T-helper 2 cell treated with Interferon-gamma antibody and Interleukin-4, amounts not matched to agents 5 μg/mL and 100 μg/mL, for 36 hours (primary cell): Measurements from ENCODE around the gene CALR3.
"Not testable (repeated sequence)": the region's sequence is repeated elsewhere in the genome, so short reads cannot be mapped to it uniquely, and the experiment has no call there.

ENCODE experiments used
- DNase-seq: peaks from one replicate; pipeline ENCODE4 v3.0.0; 2021; ENCODE audit warnings: low spot score
- H3K27ac Mint-ChIP-seq: one replicate; pipeline ENCODE4 v1.8.0; 2021; ENCODE audit warnings: mild to moderate bottlenecking, mixed read lengths
- H3K27me3 Mint-ChIP-seq: one replicate; pipeline ENCODE4 v1.8.0; 2021; ENCODE audit warnings: low read depth, mixed read lengths
- H3K36me3 Mint-ChIP-seq: one replicate; pipeline ENCODE4 v1.8.0; 2021; ENCODE audit warnings: low read depth, mixed read lengths
- H3K4me1 Mint-ChIP-seq: one replicate; pipeline ENCODE4 v1.8.0; 2021; ENCODE audit warnings: low read depth, mixed read lengths
- H3K4me3 Mint-ChIP-seq: one replicate; pipeline ENCODE4 v1.8.0; 2022; ENCODE audit warnings: mild to moderate bottlenecking, moderate library complexity, mixed read lengths
- H3K9me3 Mint-ChIP-seq: one replicate; pipeline ENCODE4 v1.8.0; 2021; ENCODE audit warnings: mixed read lengths

Gene CALR3, protein sequence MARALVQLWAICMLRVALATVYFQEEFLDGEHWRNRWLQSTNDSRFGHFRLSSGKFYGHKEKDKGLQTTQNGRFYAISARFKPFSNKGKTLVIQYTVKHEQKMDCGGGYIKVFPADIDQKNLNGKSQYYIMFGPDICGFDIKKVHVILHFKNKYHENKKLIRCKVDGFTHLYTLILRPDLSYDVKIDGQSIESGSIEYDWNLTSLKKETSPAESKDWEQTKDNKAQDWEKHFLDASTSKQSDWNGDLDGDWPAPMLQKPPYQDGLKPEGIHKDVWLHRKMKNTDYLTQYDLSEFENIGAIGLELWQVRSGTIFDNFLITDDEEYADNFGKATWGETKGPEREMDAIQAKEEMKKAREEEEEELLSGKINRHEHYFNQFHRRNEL

DNA sequence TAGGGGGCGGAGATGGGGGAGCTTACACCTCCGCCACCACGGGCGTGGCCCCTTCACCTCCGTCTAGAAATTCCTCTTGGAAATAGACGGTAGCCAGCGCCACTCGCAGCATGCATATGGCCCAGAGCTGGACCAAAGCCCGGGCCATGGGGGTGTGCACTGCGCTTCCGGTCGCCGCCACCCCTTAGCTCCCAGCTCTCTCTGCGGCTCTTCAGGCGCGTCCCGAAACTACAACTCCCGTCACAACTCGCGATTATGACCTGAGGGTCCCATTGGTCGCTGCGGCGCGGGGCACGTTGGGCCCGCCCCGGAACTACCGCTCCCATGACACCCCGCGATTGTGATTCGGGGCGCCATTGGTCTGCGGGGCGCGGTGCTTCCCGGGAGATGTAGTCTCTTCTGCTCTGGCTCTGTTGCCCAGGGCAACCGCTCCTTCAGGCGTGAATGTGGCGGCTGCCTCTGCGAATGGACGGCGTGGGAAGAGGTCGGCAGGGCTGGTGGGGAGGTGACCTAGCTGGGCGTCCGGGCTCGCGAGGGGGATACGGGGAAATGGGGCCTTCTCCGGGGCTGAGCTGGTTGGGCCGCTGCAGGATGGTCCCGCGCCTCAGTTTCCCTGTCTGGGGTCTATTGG lies at the start of gene CALR3, which contains the start of gene C19orf44:
CALR3 (minus strand) TSS at position 186 of the 631 bp plus-strand sequence; CDS start at position 148, 38 bp downstream.
C19orf44 (plus strand) TSS at position 413 of the 631 bp plus-strand sequence. CDS start 4,399 bp downstream, outside the sequence.
- Mint-ChIP-seq H3K27me3 (no peaks in the 10 kb centered on the region), H3K4me3 (peak within 1 kb of the TSS; percentile 98), H3K27ac (peak within 1 kb of the TSS; percentile 84), H3K9me3 (no peaks in the 10 kb centered on the region), H3K4me1 (peaks cover 11% of the 10 kb centered on the region), H3K36me3 (peaks cover 6% of the 10 kb centered on the region)
- DNase-seq, result peak; percentile 99

DNA sequence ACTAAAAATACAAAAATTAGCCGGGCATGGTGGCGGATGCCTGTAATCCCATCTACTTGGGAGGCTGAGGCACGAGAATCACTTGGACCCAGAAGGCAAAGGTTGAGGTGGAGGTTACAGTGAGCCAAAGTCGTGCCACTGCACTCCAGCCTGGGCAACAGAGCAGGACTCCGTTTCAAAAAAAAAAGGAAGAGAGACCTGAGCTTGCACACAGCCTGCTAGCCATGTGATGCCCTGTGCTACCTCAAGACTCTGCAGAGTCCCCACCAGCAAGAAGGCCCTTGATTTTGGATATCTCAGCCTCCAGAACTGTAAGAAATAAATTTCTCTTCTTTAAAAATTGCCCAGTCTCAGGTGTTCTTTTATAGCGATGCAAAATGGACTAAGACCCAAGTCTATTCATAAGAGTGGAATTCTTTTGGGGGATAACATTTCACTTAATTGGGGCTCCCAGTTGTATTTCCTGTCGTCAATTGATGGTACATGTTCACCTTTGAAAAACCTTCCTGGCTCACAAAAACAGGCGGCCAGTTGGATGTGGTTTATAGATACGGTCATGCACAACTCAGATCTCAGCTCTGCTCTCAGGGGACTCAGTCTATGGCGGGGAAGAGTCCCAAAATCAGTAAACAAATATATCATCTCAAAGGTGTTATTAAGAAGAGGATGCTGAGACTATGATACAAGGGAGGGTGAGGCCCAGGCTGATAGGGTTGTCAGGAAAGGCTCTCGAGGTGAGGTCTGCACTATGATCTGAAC lies 48.7 kb upstream of the CALR3 start:
- no peaks in the 10 kb centered on the region for H3K9me3 Mint-ChIP-seq
- no peaks in the 10 kb centered on the region for H3K27me3 Mint-ChIP-seq
- peaks cover 23% of the 10 kb centered on the region for H3K36me3 Mint-ChIP-seq
- peak overlapping the region; percentile 22 for H3K4me3 Mint-ChIP-seq
- H3K4me1 Mint-ChIP-seq, result peaks cover 26% of the 10 kb centered on the region
- peak overlapping the region; percentile 57 for H3K27ac Mint-ChIP-seq
- DNase-seq, result no peak

DNA sequence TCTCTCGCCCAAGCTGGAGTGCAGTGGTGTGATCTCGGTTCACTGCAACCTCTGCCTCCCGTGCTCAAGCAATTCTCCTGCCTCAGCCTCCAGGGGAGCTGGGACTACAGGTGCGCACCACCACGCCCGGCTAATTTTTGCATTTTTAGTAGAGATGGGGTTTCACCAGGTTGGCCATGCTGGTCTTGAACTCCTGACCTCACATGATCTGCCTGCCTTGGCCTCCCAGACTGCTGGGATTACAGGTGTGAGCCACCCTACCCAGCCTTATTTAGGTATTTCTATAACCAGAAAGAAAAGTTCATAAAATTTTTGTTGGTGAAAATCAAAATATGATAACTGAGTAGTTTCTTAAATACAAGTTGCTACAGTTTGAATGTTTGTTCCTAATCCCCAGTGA lies 47.8 kb upstream of the CALR3 start:
- peaks cover 30% of the 10 kb centered on the region for H3K4me1 Mint-ChIP-seq
- H3K4me3 Mint-ChIP-seq, result peak overlapping the region; percentile 96
- not testable (repeated sequence) for H3K9me3 Mint-ChIP-seq, DNase-seq, H3K27me3 Mint-ChIP-seq
- H3K27ac Mint-ChIP-seq, result peak overlapping the region; percentile 94
- peaks cover 26% of the 10 kb centered on the region for H3K36me3 Mint-ChIP-seq

DNA sequence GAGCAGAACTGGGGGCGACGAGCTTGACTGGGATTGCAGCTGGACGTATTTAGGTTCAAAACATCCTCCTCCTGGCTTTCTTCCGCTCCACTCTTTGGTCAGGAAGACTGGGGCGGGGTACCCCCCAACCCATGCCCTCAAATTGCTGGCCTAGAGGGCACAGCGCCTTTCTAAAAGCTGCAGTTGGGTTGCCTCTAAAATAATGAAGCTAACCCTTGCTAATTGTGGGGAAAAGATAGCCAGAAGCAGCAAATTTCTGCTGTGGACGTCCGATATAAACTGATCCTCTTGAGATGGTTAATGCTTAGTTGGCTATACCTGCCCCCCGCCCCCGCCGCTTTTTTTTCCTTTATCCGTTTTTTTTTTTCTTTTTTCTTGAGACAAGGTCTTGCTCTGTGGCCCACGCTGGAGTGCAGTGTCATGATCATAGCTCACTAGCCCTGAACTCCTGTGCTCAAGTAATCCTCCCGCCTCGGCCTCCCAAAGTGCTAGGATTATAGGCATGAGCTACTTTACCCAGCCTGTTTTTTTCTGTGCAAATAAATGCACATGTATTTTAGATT lies 47.0 kb upstream of the CALR3 start:
- Mint-ChIP-seq H3K27ac (peak overlapping the region; percentile 94), H3K36me3 (peaks cover 34% of the 10 kb centered on the region), H3K4me1 (peaks cover 35% of the 10 kb centered on the region), H3K27me3 (no peaks in the 10 kb centered on the region), H3K4me3 (peak overlapping the region; percentile 96), H3K9me3 (no peaks in the 10 kb centered on the region)
- no peak for DNase-seq

DNA sequence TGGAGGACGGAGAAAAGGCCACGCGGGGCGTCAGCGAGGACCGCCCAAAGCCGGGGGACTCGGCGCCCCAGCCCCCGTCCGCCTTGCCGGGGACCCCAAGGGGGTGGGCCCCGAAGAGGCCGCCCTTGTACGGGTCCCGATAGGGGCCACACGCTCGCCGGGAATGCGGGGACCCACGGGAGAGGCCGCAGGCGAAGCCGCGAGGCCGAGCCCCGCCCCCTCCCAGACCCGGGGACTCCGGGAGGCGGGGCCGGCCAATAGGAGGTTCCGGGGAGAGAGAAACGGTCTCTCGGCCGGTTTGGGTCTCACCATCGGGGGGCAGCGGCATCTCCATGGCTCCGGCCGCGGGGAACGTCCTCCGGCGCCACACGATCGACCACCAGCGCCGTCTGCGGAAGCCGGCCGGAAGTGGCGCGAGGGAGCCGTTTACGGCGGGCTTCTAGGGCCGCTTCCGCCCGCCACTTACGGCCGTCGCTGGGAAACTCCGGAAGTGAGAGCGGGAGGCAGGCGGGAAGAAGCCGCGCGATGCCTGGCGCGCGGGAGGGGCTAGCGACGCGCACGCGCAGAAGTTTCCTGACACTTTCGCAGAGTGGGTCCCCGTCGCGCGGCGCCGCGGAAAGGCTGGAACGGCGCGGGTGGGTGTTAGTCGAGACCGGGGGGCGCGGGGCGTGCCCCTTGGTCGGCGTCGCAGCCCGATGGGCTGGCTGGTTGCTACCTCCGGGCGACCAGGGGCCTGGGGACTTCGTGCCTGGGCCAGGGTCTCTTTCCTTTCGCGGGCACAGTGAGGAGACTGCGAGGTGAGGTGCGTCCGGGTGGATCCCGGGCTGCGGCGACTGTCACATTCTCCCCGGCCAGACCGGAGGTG lies 46.3 kb upstream of the CALR3 start, which contains the start of gene CHERP:
CHERP (minus strand) TSS at position 393 of the 865 bp plus-strand sequence; CDS start at position 334, 59 bp downstream.
- no peaks in the 10 kb centered on the region for H3K27me3 Mint-ChIP-seq
- peak; percentile 94 for DNase-seq
- peaks cover 37% of the 10 kb centered on the region for H3K4me1 Mint-ChIP-seq
- no peaks in the 10 kb centered on the region for H3K9me3 Mint-ChIP-seq
- H3K36me3 Mint-ChIP-seq, result peaks cover 41% of the 10 kb centered on the region
- peak within 1 kb of the TSS; percentile 94 for H3K27ac Mint-ChIP-seq
- peak within 1 kb of the TSS; percentile 96 for H3K4me3 Mint-ChIP-seq

DNA sequence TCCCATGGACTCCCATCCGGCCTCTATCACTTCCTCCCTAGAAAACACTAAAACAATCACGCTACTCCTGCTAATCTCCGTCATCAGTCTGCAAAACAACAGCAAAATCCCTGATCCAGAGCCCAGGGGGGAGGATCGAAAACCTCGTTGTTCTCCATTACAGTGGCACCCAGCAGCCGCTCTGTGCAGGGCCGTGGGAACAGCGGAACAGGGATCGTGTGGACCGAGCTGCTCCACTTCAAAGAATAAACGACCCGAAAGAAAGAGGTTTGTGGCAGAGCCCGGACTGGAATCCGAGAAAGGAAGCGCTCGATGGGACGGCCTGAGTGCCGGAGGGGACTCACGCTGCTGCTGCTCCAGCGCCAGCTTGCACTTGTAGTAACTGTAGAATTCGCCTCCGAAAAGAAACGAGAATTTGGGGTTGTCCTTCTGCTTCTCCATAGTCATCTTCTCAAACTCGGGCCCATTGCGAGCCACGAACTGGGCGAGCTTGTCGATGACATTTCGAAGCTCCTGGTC lies 45.6 kb upstream of the CALR3 start:
- H3K4me1 Mint-ChIP-seq, result peaks cover 39% of the 10 kb centered on the region

DNA sequence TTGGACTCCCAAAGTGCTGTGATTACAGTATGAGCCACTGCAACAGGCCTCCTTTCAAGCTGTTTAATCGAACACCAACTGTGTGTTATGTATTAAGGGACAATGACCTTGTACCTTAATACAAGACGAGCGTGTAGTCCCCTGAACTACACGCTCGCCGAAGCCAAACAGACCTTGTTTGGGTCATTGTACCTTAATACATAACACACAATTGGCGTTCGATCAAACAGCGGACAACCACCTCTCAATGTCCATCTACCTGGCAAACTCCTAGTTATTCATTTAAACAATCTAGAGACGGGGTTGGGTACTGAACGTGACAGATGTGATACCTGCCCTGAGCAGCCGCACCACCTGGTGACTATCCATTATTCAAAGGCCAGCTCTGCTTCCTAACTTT lies 45.0 kb upstream of the CALR3 start:
- H3K36me3 Mint-ChIP-seq, result peaks cover 51% of the 10 kb centered on the region
- no peaks in the 10 kb centered on the region for H3K9me3 Mint-ChIP-seq
- peak overlapping the region; percentile 61 for H3K27ac Mint-ChIP-seq
- DNase-seq, result no peak
- peaks cover 39% of the 10 kb centered on the region for H3K4me1 Mint-ChIP-seq
- H3K27me3 Mint-ChIP-seq, result no peaks in the 10 kb centered on the region
- H3K4me3 Mint-ChIP-seq, result peak overlapping the region; percentile 82

More for the DNA sequence above, 45.6 kb upstream of the CALR3 start:
- DNase-seq, result no peak
- no peaks in the 10 kb centered on the region for H3K27me3 Mint-ChIP-seq
- H3K4me3 Mint-ChIP-seq, result peak overlapping the region; percentile 82
- H3K36me3 Mint-ChIP-seq, result peaks cover 45% of the 10 kb centered on the region
- H3K27ac Mint-ChIP-seq, result peak overlapping the region; percentile 61
- no peaks in the 10 kb centered on the region for H3K9me3 Mint-ChIP-seq

DNA sequence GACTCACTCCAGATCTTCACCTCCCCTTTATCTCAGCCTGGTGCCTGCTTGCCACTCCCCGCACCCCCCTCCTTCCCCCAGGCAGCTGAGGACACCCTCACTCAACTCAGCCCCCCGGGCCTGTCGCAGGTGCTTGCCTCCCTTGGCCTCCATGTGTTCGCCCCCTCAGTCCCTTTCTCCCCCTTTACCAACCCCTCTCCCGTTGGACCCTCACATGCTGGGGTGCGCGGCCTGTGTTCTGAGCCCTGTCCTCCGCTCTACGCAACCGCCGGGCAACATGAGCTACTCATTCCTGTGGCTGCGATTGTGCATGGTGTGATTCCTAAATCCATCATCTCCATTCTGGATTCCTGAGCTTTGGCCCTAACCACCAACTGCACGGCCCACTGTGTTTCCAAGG lies 41.1 kb upstream of the CALR3 start:
- Mint-ChIP-seq H3K4me3 (no peak overlapping the region), H3K4me1 (peaks cover 26% of the 10 kb centered on the region), H3K36me3 (peaks cover 63% of the 10 kb centered on the region), H3K27ac (no peak overlapping the region), H3K27me3 (no peaks in the 10 kb centered on the region), H3K9me3 (no peaks in the 10 kb centered on the region)
- DNase-seq, result no peak

DNA sequence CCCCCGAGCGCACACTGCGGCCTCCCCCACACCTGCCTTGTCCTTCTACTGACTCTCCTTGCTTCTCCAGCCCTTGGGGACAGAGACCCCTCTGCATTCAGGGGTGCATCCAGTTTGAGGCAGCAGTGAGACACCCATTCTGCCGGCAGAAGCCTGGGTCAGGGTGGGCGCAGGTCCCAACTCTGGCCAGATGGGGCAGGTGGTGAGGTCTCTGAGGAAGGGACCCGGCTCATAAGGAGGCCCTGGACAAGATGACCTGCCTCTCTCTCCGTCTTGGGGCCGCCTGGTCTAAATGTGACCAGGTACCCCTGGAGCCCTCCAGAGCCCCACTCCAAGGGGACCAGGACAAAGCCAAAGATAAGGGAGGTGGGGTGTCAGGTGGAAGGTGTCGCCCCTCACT lies 40.2 kb upstream of the CALR3 start:
- peaks cover 66% of the 10 kb centered on the region for H3K36me3 Mint-ChIP-seq
- no peaks in the 10 kb centered on the region for H3K27me3 Mint-ChIP-seq
- no peaks in the 10 kb centered on the region for H3K9me3 Mint-ChIP-seq
- H3K27ac Mint-ChIP-seq, result no peak overlapping the region
- H3K4me3 Mint-ChIP-seq, result no peak overlapping the region
- no peak for DNase-seq
- H3K4me1 Mint-ChIP-seq, result peaks cover 21% of the 10 kb centered on the region

DNA sequence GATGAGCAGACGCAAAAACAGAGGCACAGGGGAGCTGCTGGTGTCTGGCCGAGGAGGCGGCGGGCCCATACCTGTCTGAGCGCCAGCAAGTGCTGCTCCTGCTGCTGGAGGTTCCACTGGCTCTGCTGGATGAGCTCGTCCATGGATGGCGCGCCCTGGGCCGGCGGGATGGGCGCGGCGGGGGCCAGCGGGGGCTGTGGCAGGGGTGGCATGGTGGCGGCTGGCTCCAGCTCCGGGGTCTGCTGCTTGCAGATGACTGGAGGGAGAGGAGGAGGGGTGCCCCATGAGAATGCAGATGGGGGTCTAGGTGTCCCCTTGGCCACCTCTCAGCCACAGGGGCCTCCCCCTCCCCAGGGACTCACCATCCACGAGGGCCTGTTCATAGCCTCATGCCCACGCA lies 39.4 kb upstream of the CALR3 start:
- Mint-ChIP-seq H3K4me1 (peaks cover 19% of the 10 kb centered on the region), H3K27me3 (no peaks in the 10 kb centered on the region), H3K36me3 (peaks cover 66% of the 10 kb centered on the region), H3K4me3 (no peak overlapping the region), H3K27ac (no peak overlapping the region), H3K9me3 (no peaks in the 10 kb centered on the region)
- DNase-seq, result no peak

DNA sequence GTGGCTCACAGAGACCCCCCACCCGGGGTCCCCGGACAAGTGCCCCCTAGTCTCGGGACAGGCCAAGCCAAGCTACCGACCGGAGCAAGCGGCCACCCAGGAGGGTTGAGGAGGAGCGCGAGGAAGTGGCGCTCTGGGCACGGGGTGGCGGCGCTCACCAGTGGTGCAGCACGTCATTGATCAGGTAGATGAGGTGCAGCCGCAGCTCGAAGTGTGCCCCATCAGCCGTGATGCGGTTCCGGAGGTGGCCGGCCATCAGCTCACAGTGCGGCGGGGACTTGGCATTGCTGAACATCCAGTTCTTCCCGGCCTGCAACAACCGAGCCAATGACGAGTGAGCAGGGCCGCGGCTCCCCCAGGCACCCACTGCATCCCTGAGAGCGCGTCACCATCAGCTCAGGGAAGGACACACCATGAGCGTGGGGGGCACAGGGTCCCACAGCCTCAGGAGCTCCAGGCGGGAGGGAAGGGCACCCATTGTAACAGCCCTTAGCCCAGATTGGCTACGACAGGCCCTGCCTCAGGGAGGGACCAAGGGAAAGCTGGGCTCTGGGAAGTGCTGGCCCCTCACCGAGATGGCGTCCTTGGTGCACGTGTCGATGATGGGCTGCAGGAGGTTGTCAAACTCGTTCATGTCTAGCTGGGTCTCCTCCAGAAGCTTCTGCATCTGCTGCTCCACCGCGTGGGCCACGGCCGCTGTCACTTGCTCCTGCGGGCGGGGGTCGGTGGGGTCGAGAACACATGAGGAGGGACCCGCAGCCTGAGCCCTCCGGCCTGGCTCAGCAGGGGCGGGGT lies 36.7 kb upstream of the CALR3 start:
- no peaks in the 10 kb centered on the region for H3K9me3 Mint-ChIP-seq
- no peak overlapping the region for H3K4me3 Mint-ChIP-seq
- DNase-seq, result no peak
- no peak overlapping the region for H3K27ac Mint-ChIP-seq
- peaks cover 66% of the 10 kb centered on the region for H3K36me3 Mint-ChIP-seq
- H3K27me3 Mint-ChIP-seq, result no peaks in the 10 kb centered on the region
- H3K4me1 Mint-ChIP-seq, result peaks cover 4% of the 10 kb centered on the region

DNA sequence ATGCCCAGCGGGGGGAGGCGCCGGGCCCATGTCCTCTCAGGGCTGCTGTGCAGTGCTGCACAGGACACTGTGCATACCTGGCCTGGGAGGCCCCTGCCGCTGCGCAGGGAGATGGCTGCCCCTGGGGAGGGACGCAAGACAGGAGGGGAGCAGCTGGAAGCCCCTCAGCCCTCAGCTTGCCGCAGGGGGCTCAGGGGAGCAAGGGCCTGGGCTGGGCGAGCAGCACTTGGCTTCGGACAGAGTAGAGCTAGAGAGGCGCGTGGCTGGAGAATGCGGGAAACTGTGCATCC lies 35.4 kb upstream of the CALR3 start:
- no peaks in the 10 kb centered on the region for H3K4me1 Mint-ChIP-seq
- H3K36me3 Mint-ChIP-seq, result peaks cover 61% of the 10 kb centered on the region
- no peaks in the 10 kb centered on the region for H3K27me3 Mint-ChIP-seq
- no peaks in the 10 kb centered on the region for H3K9me3 Mint-ChIP-seq
- H3K4me3 Mint-ChIP-seq, result no peak overlapping the region
- no peak for DNase-seq
- no peak overlapping the region for H3K27ac Mint-ChIP-seq
